OCI-LY7 (cell line): ENCODE results near the gene CEP112. TPM values are rescaled to one million over a fixed set of nuclear protein-coding genes. Genes with fewer than 3 reads are reported as not detected.

Experiments used
- BruUV-seq: library from RNA; stranded (reverse); fragments of 400-500 nt; replicated peaks from 2 replicates; lab custom pipeline; 2021; lab: Mats Ljungman, UMichigan
- CTCF ChIA-PET: fragments of 300-600 bp; sonication (Branson Sonifier 250); formaldehyde crosslinking; loops from one replicate; lab custom pipeline; 2022; ENCODE audit warnings: antibody characterized with exemption; ENCODE audit not compliant: unreplicated experiment; lab: Charles Lee
- POLR2A ChIA-PET: fragments of 300-600 bp; sonication (Branson Sonifier 250); formaldehyde crosslinking; loops from one replicate; lab custom pipeline; 2022; ENCODE audit warnings: antibody characterized with exemption; lab: Charles Lee
- DNase-seq: peaks from one replicate; pipeline ENCODE4 v3.0.0-alpha.2; 2015; ENCODE audit warnings: low spot score
- H2AFZ ChIP-seq: fragments of 200-600 bp; sonication (generic), shearing (Covaris generic); 2 replicates; pipeline ENCODE4 v1.6.1; 2014; ENCODE audit warnings: mild to moderate bottlenecking, antibody characterized with exemption, low read length, moderate library complexity
- H3K27ac ChIP-seq: fragments of 200-600 bp; sonication (generic); 2 replicates; pipeline ENCODE4 v1.5.1; 2014; ENCODE audit warnings: mixed run types, low read depth, mild to moderate bottlenecking, moderate library complexity, low read length, inconsistent platforms; ENCODE audit not compliant: poor library complexity, severe bottlenecking
- H3K36me3 ChIP-seq: fragments of 200-600 bp; sonication (generic); 2 replicates; pipeline ENCODE4 v1.6.1; 2014; ENCODE audit warnings: mild to moderate bottlenecking, antibody characterized with exemption, low read length, moderate library complexity, mixed read lengths; ENCODE audit not compliant: insufficient read depth
- H3K4me1 ChIP-seq: fragments of 200-600 bp; sonication (generic); 2 replicates; pipeline ENCODE4 v1.5.1; 2014; ENCODE audit warnings: mild to moderate bottlenecking, low read length; ENCODE audit not compliant: insufficient read depth, poor library complexity, severe bottlenecking
- H3K4me2 ChIP-seq: fragments of 200-600 bp; sonication (generic); 2 replicates; pipeline ENCODE4 v1.6.1; 2014; ENCODE audit warnings: mild to moderate bottlenecking, low read length
- H3K4me3 ChIP-seq: fragments of 200-600 bp; sonication (generic); 2 replicates; pipeline ENCODE4 v1.5.1; 2014; ENCODE audit warnings: mild to moderate bottlenecking, low read depth, low read length; ENCODE audit not compliant: poor library complexity, severe bottlenecking
- H3K79me2 ChIP-seq: fragments of 200-600 bp; sonication (generic); 2 replicates; pipeline ENCODE4 v1.6.1; 2016; ENCODE audit warnings: low read depth, mild to moderate bottlenecking, low read length, moderate library complexity, mixed read lengths; ENCODE audit not compliant: insufficient read depth
- H3K9me2 ChIP-seq: fragments of 200-600 bp; sonication (generic); 2 replicates; pipeline ENCODE4 v1.6.1; 2016; ENCODE audit warnings: mild to moderate bottlenecking, low read length, mixed read lengths; ENCODE audit not compliant: insufficient read depth
- H3K9me3 ChIP-seq: fragments of 200-600 bp; sonication (generic); 2 replicates; pipeline ENCODE4 v1.6.1; 2014; ENCODE audit warnings: mild to moderate bottlenecking, mixed run types, low read length, mixed read lengths
- H4K20me1 ChIP-seq: fragments of 200-600 bp; sonication (generic); 2 replicates; pipeline ENCODE4 v1.6.1; 2014; ENCODE audit warnings: mild to moderate bottlenecking, antibody characterized with exemption, low read length, moderate library complexity, mixed read lengths; ENCODE audit not compliant: insufficient read depth
- CTCF ChIP-seq: fragments of 200-600 bp; sonication (generic); conservative IDR thresholded peaks from 2 replicates; pipeline ENCODE4 v1.5.1; 2014; ENCODE audit warnings: mild to moderate bottlenecking, antibody characterized with exemption, low read length, moderate library complexity, mixed read lengths
- EZH2phosphoT487 ChIP-seq: fragments of 200-600 bp; sonication (generic); IDR thresholded peaks from 2 replicates; pipeline ENCODE4 v1.6.1; 2018; ENCODE audit warnings: low read depth, borderline replicate concordance, mild to moderate bottlenecking, mixed run types, antibody characterized with exemption, low read length, moderate library complexity, mixed read lengths
- intact Hi-C: fragments of 100-400 bp; cut with micrococcal nuclease; formaldehyde crosslinking; loops from one replicate; pipeline ENCODE4 v1.10.0; 2022; ENCODE audit not compliant: unreplicated experiment
- total RNA-seq, 2 experiments: library from RNA; depleted of rRNA in 1 of 2; stranded (reverse); fragments of >200 nt in 1 of 2; shearing (Covaris generic) in 1 of 2; gene quantifications; 2 replicates each; pipeline ENCODE4 v1.2.3, GENCODE V29; 2014 to 2022

Gene CEP112
- total RNA-seq, 2 experiments from 2014 or later, result 2.7 to 6.9 TPM

GRCh38 chr17:65664696-65665095, 527.2 kb downstream of the CEP112 start:
- DNase-seq, result no peak

GRCh38 chr17:65664266-65664665, 527.7 kb downstream of the CEP112 start:
- DNase-seq, result no peak
- no peaks in the 10 kb centered on the region for H4K20me1 ChIP-seq
- BruUV-seq, result no TSS peak
- H3K79me2 ChIP-seq, result no peaks in the 10 kb centered on the region
- no peaks in the 10 kb centered on the region for H3K36me3 ChIP-seq
- H3K4me1 ChIP-seq, result no peaks in the 10 kb centered on the region
- no peaks in the 10 kb centered on the region for H3K9me3 ChIP-seq
- intact Hi-C loops, result no loop called here
- no peaks in the 10 kb centered on the region for H3K9me2 ChIP-seq
- H3K4me3 ChIP-seq, result no peak overlapping the region
- no peak overlapping the region for H3K4me2 ChIP-seq
- no peak overlapping the region for H2AFZ ChIP-seq
- CTCF ChIA-PET, result no interaction called here
- POLR2A ChIA-PET, result no interaction called here
- no peak overlapping the region for H3K27ac ChIP-seq
- TF ChIP-seq EZH2phosphoT487 (no peak), CTCF (no peak)

More at GRCh38 chr17:65664696-65665095, 527.2 kb downstream of the CEP112 start:
- Histone ChIP-seq H3K79me2 (no peaks in the 10 kb centered on the region), H3K27ac (no peak overlapping the region), H3K9me2 (no peaks in the 10 kb centered on the region), H3K4me3 (no peak overlapping the region), H3K4me1 (no peaks in the 10 kb centered on the region), H3K36me3 (no peaks in the 10 kb centered on the region), H3K9me3 (no peaks in the 10 kb centered on the region), H3K4me2 (no peak overlapping the region), H4K20me1 (no peaks in the 10 kb centered on the region), H2AFZ (no peak overlapping the region)
- ChIA-PET CTCF (no interaction called here), POLR2A (no interaction called here)
- intact Hi-C loops, result no loop called here
- BruUV-seq, result no TSS peak
- no peak for TF ChIP-seq CTCF
- no peak for TF ChIP-seq EZH2phosphoT487

- CTCF ChIA-PET, result no interaction called here
- Histone ChIP-seq H3K9me3 (no peaks in the 10 kb centered on the region), H3K4me1 (no peaks in the 10 kb centered on the region), H3K36me3 (no peaks in the 10 kb centered on the region), H2AFZ (no peak overlapping the region), H3K9me2 (no peaks in the 10 kb centered on the region), H3K4me3 (no peak overlapping the region), H3K79me2 (no peaks in the 10 kb centered on the region), H4K20me1 (no peaks in the 10 kb centered on the region), H3K27ac (no peak overlapping the region), H3K4me2 (no peak overlapping the region)
- TF ChIP-seq EZH2phosphoT487 (no peak), CTCF (no peak)
- DNase-seq, result no peak
- POLR2A ChIA-PET, result no interaction called here
- intact Hi-C loops, result no loop called here
- no TSS peak for BruUV-seq
Observed at GRCh38 chr17:65662196-65662595, 529.7 kb downstream of the CEP112 start.
